ENCODE data around the gene NTRK1.

The NTRK1 gene

DNA sequence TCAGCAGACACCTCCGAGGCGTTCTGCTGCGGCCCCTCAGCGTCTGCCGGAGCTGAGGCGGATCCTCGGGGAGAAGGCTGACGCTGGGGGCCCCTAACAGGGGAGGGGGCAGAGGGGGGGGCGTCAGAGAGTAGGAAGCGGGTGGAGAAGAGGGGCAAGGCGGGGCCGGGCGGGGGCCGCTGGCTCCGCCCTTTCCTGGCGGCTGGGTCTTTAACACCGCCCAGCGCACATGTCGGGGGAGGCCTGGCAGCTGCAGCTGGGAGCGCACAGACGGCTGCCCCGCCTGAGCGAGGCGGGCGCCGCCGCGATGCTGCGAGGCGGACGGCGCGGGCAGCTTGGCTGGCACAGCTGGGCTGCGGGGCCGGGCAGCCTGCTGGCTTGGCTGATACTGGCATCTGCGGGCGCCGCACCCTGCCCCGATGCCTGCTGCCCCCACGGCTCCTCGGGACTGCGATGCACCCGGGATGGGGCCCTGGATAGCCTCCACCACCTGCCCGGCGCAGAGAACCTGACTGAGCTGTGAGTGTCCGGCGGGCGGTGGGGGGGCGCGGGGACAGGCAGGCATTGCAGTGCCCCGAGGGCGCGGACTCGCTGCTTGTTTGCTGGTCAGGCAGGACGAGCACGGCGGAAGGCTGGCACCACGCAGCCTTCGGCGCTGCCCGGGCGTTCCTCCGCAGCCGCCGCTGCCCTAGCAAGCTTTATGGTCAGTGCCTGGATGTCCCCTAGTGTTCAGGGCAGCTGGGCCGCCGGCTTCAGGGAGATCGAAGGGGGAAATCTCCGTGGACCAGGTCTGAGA lies at the start of gene NTRK1:
Gene NTRK1, plus strand, starts transcription at position 238 of the 796 bp plus-strand sequence. Its CDS starts 70 bp downstream, at position 308.
- DNase-seq (ENCODE audit: low spot score): peak; percentile 81

DNA sequence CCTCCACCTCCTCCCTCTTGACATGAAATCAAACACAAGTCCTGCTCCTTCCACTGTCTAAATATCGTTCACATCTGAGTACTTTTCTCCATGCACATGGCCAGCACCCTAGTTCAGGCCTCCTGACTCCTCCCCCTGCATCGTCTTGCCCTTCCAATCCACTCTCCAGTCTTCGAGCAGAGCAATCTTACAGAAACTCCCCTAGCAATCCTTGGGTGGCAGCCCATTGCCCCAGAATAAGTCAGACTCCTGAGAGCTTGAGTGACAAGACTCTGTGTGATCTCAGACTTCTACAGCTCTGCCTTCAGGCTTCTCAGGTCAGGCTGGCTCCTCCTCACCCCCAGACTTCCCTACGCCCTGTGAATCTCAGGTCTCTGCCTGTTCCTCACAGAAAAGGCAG lies 49.5 kb upstream of the NTRK1 start:
- DNase-seq (ENCODE audit: low spot score): no peak

DNA sequence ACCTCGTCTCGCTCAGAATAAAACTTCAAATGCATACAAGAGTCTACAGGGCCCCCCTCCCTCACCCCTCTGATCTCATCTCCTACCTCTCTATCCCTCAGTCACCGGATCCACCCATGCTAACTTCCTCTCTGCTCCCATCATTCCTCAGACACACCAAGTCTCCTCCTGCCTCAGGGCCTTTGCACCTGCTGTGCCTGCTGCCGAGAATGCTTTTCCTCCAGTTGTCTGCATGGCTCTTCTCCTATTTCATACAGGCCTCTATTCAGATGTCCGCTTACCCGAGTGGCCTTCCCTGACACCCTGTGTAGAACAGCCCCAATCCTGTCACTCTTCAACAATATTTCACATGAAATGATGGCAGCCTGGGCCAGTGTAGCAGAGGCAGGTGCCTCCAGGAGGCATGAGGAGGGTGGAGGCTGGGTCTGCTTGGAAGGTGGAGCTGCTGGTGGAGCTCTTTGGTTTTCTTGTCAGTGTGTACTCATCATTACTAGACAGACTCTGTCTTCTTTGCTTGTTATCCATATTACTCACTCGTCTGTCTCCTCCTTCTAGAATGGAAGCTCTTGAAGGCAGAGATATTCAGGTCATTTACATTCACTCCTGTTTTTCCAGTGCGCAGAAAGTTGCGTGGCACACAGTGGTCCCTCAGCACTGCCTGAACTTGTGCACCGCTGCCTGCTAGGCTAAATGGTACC lies 48.2 kb upstream of the NTRK1 start:
- DNase-seq (ENCODE audit: low spot score): no peak

DNA sequence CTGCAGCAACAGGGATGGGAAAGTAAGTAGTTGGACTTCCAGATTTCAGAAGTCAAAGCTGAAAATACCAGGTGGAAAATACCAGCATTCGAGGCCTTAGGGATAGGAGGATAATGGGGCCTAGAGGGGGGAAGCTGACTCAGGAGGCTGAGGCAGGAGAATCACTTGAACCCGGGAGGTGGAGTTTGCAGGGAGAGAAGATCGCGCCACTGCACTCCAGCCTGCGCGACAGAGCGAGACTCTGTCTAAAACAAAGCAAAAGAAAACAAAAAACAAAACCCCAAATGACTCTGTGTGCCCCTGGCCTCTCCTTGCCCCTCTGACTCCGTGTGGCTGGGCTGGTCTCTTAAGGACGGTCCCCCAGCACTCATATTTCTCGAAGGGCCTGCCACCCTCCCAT lies 47.4 kb upstream of the NTRK1 start:
- no peak for DNase-seq (ENCODE audit: low spot score)

DNA sequence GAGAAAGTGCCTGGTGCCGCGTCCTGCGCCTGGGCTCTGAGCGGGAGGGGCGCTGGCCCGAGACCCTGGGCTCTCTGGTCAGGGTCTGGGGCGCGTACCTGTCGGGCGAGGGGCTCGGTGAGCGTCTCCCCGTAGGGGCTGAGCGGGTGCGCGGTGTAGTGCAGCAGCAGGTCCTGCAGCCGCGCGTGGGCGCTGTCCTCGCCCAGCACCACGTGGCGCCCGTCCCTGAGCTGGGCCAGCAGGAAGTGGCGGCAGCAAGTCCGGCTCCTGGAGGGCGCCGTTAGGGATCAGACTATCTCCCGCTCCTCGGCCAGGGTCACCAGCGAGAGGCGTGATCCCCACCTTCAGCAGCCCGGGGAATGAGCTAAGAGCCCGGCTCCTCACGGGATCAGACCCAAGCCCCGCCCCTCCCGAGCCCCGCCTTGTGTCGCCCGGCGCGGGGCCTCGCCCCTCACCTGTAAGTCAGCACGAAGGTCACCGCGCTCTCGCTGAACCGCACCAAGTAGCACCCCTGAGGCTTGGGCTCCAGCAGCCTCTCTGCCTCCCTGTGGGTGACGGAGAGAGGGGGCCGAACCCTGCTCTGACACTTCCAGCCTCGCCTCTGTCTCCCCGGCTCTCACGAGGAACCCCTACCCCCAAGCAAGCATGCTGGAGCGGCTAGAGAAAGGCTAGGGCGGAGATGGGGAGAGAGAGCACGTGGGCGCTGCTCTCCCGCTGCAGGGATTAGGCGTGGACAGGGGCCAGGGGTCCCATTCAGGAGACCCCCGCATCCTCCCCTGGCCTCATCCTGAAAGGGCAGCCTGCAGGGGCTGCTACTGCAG lies 46.7 kb upstream of the NTRK1 start:
- peak; percentile 71 for DNase-seq (ENCODE audit: low spot score)

DNA sequence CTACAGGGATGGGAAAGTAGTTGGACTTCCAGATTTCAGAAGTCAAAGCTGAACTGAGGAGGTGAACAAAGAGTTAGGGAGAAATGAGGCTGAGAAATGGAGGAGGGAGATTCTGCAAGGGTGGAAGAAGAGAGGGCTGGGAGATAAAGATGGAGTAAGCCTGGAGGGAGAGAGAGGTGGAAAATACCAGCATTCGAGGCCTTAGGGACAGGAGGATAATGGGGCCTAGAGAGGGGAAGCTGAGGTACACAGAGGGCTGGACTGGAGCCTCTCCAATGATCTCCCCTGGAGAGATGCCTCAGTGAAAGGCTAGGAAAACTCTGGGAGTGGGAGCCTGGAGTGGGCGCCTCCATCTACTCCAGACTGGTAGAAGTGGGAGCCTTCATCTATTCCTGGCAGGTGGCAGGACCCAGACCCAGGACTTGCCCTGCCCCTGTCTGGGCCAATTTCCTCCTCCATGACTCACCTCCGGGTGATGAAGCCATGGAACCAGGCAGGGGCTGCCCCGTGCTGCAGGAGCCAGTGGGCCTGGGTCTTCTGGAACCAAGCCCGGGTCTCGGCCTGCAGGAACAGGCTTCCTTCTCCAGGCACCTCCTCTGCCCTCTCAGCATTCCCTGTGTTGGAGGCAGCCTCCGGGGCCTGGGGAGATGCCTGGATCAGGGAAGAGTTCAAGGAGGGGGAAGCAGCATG lies 45.9 kb upstream of the NTRK1 start:
- DNase-seq (ENCODE audit: low spot score): no peak

DNA sequence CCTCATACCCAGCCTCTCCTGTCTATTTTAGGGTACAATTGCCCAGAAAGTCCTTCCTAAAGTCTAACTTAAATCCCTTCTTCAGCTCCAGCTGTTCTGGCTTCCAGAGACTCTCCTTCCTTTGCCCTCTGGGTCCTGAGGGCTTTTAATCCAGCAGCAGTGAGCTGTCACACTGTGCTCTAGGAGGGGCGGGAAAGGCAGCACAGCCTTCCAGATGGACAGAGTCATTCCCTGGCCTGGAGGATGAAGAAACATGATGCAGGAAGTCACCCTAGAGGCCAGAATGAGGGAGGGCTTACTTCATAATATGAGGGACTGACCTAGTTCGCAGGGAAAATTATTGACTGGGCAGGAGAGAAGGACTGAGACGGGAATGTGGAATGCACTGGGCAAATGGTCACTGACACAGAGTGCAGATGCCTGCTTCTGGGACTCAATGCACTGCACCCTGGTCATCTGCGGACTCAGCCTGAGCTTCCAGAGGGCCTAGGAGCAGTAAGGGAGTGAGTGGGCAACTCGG lies 45.3 kb upstream of the NTRK1 start:
- no peak for DNase-seq (ENCODE audit: low spot score)

DNA sequence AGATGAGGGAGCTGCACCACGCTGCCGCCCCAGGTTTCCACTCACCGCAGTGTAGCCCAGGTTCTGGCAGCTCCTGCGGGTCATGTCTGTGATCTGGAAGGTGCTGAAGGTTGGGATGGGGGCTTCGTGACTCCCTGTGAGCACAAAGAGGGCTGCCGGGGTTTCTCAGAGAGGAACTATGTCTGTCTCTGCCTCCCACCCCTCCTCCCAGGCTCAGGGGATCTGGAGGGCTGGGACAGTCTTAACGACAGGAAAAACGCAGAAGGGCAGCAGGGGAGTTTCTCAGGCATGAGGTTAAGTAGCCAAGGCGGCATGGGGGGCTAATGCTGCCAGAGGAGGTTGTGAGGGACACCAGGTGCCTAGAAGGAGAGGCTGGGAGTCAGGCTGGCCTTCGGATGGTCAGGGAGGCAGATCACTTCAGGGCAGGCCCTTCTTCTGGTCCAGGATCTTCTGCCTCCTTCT lies 44.7 kb upstream of the NTRK1 start:
- DNase-seq (ENCODE audit: low spot score): no peak

DNA sequence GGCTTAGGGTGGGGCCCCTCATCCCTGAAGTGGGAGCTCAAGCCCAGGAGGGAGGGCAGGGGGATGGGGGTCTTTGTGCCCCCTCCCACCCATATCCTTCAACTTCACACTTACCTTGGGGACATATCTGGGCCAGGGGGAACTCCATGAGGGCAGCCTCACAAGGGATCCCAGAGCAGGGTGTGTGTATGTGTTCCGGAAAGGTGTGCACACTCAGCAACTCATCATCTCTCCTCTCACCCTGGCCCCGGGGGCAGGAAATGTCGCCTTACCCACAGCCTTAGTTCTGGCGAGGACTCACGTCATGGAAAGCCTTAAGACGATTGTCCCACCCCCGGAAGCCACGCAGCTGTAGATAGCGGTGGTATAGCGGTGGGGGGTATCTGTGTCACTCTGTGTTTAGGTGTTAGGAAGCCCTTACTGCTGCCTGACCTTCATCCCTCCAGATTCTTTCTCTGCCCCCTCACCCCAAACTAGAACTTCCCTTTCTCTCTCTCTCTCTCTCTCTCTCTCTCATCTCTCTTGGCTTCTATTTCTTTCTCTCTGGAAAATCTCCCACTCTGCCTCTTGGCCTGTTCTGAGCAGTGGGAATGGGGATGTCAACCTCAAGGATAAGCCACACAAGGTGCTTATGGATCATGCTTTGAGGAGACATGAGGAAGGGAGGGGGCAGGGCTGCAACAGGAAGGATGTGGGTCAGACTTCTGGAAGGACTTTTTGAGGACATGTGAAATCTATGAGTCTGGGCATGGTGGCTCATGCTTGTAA lies 43.9 kb upstream of the NTRK1 start, which contains the start of gene SH2D2A:
Gene SH2D2A, minus strand, starts transcription at position 288 of the 768 bp plus-strand sequence. Its CDS starts 140 bp downstream, at position 148.
- peak; percentile 82 for DNase-seq (ENCODE audit: low spot score)

DNA sequence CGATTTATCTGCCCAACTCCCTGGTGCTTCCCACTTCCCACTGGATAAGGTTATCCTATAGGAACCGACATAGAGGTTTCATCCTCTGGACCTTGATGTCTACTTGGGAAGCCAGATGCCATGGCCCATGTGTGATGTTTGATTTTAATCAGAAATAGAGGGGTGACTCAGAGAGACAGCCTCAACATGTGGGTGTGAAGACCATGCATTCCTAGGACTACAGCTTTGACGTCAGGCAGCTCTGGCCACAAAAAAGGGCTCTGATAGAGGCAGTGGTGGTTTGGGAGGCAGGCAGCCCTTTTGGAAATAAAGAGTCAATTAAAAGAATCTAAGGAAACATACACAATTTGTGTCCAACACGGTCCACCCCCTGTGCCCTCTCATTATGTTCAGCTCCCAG lies 38.9 kb upstream of the NTRK1 start:
- DNase-seq (ENCODE audit: low spot score): no peak

DNA sequence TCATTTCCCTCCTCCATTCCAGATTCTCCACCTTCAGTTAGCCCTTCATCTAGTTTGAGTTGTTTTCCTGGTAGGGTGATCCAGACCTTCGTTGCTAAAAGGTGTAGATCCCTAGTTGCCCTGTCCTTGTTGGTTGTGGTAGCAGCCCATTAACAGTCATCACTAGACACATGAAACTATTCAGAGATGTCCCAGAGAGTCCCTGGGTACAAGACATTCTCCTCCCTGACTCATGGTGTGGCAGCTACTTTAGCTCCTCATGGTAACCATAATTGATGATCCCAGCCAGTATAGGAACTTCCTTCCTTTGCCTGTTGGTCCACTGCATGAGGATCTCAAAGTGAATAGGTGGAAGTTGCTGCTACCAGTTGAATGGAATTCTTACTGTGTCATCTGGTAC lies 38.0 kb upstream of the NTRK1 start:
- no peak for DNase-seq (ENCODE audit: low spot score)

DNA sequence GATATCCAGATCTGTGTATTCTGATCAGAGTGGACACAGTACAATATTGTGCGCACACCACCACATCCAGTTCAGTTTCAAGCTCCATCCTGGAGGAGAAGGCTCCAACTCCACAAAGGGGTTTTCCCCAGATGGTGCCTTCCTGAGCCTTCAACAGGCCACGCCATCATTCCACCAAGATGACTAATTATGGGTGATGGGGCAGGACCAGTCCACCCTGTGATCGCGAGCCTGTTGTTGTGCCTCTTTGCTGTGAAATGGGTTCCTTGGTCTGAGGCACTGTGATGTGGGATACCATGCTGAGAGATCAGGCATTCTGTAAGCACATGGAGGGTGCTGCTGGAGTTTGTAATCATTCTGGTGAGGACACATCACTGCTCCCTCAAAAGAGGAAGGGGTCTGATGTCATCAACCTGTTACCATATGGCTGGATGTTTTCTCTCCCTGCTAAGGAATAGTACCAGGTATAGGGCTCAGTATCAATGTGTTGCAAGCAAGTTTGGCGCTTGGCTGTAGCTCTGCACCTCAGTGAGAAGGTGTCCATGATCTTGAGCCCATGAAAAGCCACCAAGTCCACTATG lies 37.4 kb upstream of the NTRK1 start:
- no peak for DNase-seq (ENCODE audit: low spot score)

DNA sequence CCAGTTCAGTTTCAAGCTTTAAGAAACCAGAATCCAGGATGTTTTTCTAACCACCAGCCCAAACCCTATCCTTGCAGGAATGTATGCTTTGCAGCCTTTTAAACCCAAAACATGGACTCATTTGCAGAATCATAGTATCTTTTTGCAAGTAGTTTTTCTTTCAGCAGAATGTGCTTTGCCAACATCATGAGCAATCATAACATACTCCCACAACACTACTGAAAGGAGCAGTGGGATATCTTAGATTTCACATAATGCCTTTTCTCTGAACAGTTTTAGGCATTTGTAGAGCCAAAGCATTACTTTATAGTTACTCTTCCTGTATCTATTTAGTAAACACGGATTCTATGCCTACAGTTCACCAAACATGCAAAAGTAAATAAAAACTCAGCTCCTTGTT lies 34.0 kb upstream of the NTRK1 start:
- DNase-seq (ENCODE audit: low spot score): no peak

DNA sequence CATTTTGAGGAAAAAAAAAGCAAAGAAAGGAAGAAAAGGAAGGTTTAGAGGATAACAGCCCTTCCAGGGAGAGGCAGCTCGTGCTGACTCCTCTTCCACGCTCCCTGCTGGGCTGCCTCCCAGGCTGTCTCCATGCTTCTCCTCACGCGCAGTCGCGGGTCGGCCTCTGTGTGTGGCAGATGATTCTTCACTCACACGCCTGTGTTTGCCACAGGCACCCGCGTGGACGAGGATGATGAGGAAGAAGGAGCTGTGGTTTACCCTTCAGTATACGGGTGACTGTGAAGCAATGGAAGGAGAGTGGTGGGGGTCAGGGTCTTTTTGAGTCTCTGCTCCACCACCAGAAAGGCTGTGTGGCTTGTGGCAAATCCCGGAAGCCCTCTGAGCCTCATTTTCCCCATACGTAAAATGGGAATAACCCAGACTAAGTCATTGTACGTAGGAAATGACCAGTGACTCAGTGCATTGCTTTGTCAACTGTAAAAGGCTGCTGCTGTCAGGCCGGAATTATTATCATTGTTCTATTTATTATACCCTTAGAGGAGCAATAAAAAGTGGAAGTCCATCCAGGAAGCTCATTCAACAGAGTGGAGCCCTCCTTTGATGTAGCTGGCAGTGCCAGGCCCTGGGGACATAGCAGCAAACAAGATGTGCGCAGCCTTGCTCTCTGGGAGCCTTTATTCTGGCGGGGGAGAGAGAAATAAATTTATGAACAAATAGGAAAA lies 32.1 kb upstream of the NTRK1 start:
- DNase-seq (ENCODE audit: low spot score): no peak

DNA sequence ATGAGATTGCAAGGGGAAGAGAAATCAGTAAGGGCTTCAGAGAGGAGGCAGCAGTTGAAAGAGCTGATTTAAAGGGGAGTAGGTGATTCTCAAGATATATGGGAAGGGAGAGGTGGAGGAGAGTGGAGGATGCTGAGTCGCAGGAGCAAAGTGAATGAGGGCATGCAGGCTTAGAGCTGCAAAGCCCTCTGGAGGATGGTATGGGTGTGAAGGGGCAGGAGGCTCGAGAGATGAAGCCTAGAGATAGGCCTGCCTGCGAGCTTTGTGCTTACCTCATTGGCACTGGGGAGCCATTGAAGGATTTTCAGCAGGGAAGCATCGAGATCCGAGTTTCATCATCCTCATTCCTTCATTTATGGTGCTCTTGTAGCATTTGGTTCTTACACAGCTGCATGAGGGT lies 28.2 kb upstream of the NTRK1 start:
- DNase-seq (ENCODE audit: low spot score): no peak

DNA sequence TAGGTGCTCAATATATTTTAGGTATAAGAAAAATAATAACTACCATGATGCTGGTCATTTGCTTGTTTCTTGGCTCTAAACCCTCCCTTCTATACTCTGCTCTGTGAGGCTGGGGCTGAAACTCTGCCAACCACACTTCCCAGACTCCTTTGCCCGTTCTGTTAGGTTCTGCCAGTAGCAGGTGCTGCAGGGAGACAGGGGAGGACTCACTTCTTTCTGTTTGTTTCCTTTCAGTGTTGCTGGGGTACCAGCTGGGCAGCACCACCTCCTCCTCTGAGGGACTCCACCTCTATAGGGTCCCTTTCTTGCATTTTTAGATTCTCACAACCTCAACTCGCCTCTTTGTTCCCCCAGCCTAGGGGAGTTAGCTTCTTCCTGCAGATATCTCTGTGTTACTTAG lies 27.1 kb upstream of the NTRK1 start:
- DNase-seq (ENCODE audit: low spot score): no peak

DNA sequence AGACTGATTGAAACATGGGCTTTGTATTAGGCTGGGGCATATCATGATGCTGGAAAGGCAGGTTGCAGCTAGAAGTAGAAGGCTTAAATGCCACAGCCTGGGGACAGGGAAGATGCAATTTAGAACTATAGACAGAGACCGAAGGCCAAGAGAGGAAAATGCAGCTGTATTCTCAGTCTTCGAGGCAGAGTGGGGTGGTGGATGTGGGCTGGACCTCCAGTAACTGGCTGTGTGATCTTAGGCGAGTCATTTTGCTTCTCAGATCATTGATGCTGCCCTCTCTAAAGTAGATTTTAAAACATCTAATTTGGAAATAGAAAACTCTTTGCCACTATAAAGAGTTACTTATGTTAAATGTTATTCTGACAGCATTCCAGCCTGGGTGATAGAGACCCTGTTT lies 26.3 kb upstream of the NTRK1 start:
- no peak for DNase-seq (ENCODE audit: low spot score)

DNA sequence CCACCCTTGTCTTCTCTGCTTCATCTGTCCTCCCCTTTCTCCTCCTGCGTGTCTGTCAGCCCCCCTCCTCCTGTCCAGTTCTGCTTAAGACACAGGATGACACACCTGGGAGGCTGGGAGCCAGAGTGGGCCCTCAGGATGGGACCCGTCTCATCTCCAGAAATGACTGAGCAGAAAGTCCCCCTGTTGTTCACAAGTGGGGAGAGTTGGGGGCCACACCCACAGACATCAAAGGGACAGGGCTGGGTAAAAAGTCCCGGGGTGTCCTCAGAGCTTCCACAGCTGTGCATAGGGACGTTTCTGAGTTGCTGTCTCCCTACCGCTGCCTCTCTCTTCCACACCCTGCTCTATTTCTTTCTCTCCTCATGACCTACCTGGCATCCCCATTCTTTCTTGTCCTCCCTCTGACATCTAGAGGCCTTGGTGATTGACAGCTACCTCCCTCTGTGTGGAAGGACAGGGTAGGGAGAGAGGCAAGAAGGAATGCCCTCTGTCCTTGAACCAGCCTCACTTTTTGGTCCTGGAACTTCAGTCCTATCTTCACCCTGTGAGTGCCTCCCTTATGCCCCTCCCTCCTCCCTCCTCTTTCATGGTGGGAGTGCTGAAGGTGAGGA lies 24.5 kb upstream of the NTRK1 start:
- DNase-seq (ENCODE audit: low spot score): no peak

DNA sequence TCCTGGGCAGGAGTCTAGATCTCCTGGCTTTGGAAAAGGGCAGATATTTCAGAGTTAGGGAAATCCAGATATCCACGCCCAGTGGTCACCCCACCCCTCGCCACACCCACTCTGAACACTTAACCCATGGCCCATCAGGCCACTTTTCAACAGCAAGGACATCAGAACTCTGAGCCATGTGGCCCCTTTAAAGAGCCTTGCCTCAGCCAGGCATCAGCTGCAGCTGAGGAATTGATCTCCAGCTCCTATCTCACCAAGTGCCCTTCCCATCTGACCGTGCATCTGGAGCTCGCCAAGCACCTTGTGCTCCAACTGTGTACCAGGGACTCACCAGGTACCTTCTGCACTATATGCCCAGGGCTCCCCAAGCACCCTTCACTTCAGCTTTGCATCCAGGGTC lies 23.8 kb upstream of the NTRK1 start:
- no peak for DNase-seq (ENCODE audit: low spot score)

Measured in germinal center (tissue), 1 donor.